Measurements from ENCODE around the gene MLNR. TPM values are rescaled to one million over a fixed set of nuclear protein-coding genes. Genes with fewer than 3 reads are reported as not detected.

Gene MLNR
- total RNA-seq = not detected
- 0 to 0.23 reads per million in 2 donors for total RNA-seq

- H3K4me1 Mint-ChIP-seq = peaks cover 6% of the 10 kb centered on the region
- H3K27me3 Mint-ChIP-seq = peaks cover 65% of the 10 kb centered on the region
- peak within 1 kb of the TSS; percentile 61 for H3K27ac Mint-ChIP-seq
- H3K36me3 Mint-ChIP-seq (ENCODE audit: low read depth) = peaks cover 10% of the 10 kb centered on the region
- DNase-seq = peak; percentile 17 to 38 (median 31)
- peak; percentile 80 for ATAC-seq
- no peaks in the 10 kb centered on the region for H3K9me3 ChIP-seq (ENCODE audit: control insufficient read depth, low read length, poor library complexity, severe bottlenecking)
- H3K4me3 Mint-ChIP-seq = peak within 1 kb of the TSS; percentile 82
Observed at GRCh38 chr13:49220036-49220855, at the start of gene MLNR. Gene MLNR (plus strand): TSS chr13:49220338. CDS start chr13:49220338, 0 bp downstream.

- ATAC-seq = no peak
- Mint-ChIP-seq H3K4me3 (no peak overlapping the region), H3K27ac (no peak overlapping the region), H3K27me3 (no peaks in the 10 kb centered on the region), H3K36me3 (ENCODE audit: low read depth) (peaks cover 5% of the 10 kb centered on the region), H3K4me1 (peaks cover 6% of the 10 kb centered on the region)
- no peaks in the 10 kb centered on the region for H3K9me3 ChIP-seq (ENCODE audit: control insufficient read depth, low read length, poor library complexity, severe bottlenecking)
- DNase-seq = no peak
Observed at GRCh38 chr13:49171359-49171758, 48.8 kb upstream of the MLNR start.

GRCh38 chr13:49183672-49184325 lies 36.3 kb upstream of the MLNR start:
- Mint-ChIP-seq H3K27ac (no peak overlapping the region), H3K4me3 (no peak overlapping the region), H3K4me1 (peaks cover 2% of the 10 kb centered on the region), H3K27me3 (no peaks in the 10 kb centered on the region), H3K36me3 (ENCODE audit: low read depth) (peaks cover 9% of the 10 kb centered on the region)
- ATAC-seq = no peak
- no peaks in the 10 kb centered on the region for H3K9me3 ChIP-seq (ENCODE audit: control insufficient read depth, low read length, poor library complexity, severe bottlenecking)
- no peak for DNase-seq

- DNase-seq (no peak), ATAC-seq (no peak)
- Mint-ChIP-seq H3K4me1 (peaks cover 2% of the 10 kb centered on the region), H3K27ac (no peak overlapping the region), H3K4me3 (no peak overlapping the region), H3K36me3 (ENCODE audit: low read depth) (peaks cover 8% of the 10 kb centered on the region), H3K27me3 (no peaks in the 10 kb centered on the region)
- no peaks in the 10 kb centered on the region for H3K9me3 ChIP-seq (ENCODE audit: control insufficient read depth, low read length, poor library complexity, severe bottlenecking)
Observed at GRCh38 chr13:49184621-49185020, 35.5 kb upstream of the MLNR start.

GRCh38 chr13:49185264-49185663 lies 34.9 kb upstream of the MLNR start:
- H3K4me1 Mint-ChIP-seq = peaks cover 2% of the 10 kb centered on the region
- H3K36me3 Mint-ChIP-seq (ENCODE audit: low read depth) = peaks cover 7% of the 10 kb centered on the region
- ATAC-seq = no peak
- no peak for DNase-seq
- H3K4me3 Mint-ChIP-seq = no peak overlapping the region
- no peaks in the 10 kb centered on the region for H3K9me3 ChIP-seq (ENCODE audit: control insufficient read depth, low read length, poor library complexity, severe bottlenecking)
- no peak overlapping the region for H3K27ac Mint-ChIP-seq
- H3K27me3 Mint-ChIP-seq = no peaks in the 10 kb centered on the region

GRCh38 chr13:49190901-49191300 lies 29.2 kb upstream of the MLNR start:
- H3K9me3 ChIP-seq (ENCODE audit: control insufficient read depth, low read length, poor library complexity, severe bottlenecking) = no peaks in the 10 kb centered on the region
- no peak for ATAC-seq
- no peak overlapping the region for H3K4me3 Mint-ChIP-seq
- DNase-seq = no peak
- H3K27me3 Mint-ChIP-seq = no peaks in the 10 kb centered on the region
- peaks cover 4% of the 10 kb centered on the region for H3K36me3 Mint-ChIP-seq (ENCODE audit: low read depth)
- H3K4me1 Mint-ChIP-seq = peaks cover 2% of the 10 kb centered on the region
- H3K27ac Mint-ChIP-seq = peak overlapping the region; percentile 3

GRCh38 chr13:49206641-49207040 lies 13.5 kb upstream of the MLNR start:
- ATAC-seq (no peak), DNase-seq (no peak)
- peaks cover 11% of the 10 kb centered on the region for H3K36me3 Mint-ChIP-seq (ENCODE audit: low read depth)
- no peak overlapping the region for H3K4me3 Mint-ChIP-seq
- H3K9me3 ChIP-seq (ENCODE audit: control insufficient read depth, low read length, poor library complexity, severe bottlenecking) = no peaks in the 10 kb centered on the region
- peaks cover 6% of the 10 kb centered on the region for H3K4me1 Mint-ChIP-seq
- H3K27me3 Mint-ChIP-seq = no peaks in the 10 kb centered on the region
- no peak overlapping the region for H3K27ac Mint-ChIP-seq

- H3K36me3 Mint-ChIP-seq (ENCODE audit: low read depth) = peaks cover 10% of the 10 kb centered on the region
- peaks cover 6% of the 10 kb centered on the region for H3K4me1 Mint-ChIP-seq
- DNase-seq = no peak
- no peak overlapping the region for H3K27ac Mint-ChIP-seq
- H3K4me3 Mint-ChIP-seq = no peak overlapping the region
- no peak for ATAC-seq
- no peaks in the 10 kb centered on the region for H3K9me3 ChIP-seq (ENCODE audit: control insufficient read depth, low read length, poor library complexity, severe bottlenecking)
- no peaks in the 10 kb centered on the region for H3K27me3 Mint-ChIP-seq
Observed at GRCh38 chr13:49208619-49209018, 11.5 kb upstream of the MLNR start.

GRCh38 chr13:49210114-49210513 lies 10.0 kb upstream of the MLNR start:
- peaks cover 2% of the 10 kb centered on the region for H3K36me3 Mint-ChIP-seq (ENCODE audit: low read depth)
- H3K4me3 Mint-ChIP-seq = no peak overlapping the region
- ATAC-seq (no peak), DNase-seq (no peak)
- H3K27me3 Mint-ChIP-seq = no peaks in the 10 kb centered on the region
- peaks cover 8% of the 10 kb centered on the region for H3K4me1 Mint-ChIP-seq
- H3K9me3 ChIP-seq (ENCODE audit: control insufficient read depth, low read length, poor library complexity, severe bottlenecking) = no peaks in the 10 kb centered on the region
- H3K27ac Mint-ChIP-seq = no peak overlapping the region

GRCh38 chr13:49210669-49211068 lies 9.5 kb upstream of the MLNR start:
- Mint-ChIP-seq H3K4me3 (no peak overlapping the region), H3K27ac (no peak overlapping the region), H3K27me3 (no peaks in the 10 kb centered on the region), H3K36me3 (ENCODE audit: low read depth) (peaks cover 2% of the 10 kb centered on the region), H3K4me1 (peaks cover 9% of the 10 kb centered on the region)
- H3K9me3 ChIP-seq (ENCODE audit: control insufficient read depth, low read length, poor library complexity, severe bottlenecking) = no peaks in the 10 kb centered on the region
- ATAC-seq = no peak
- DNase-seq = no peak

GRCh38 chr13:49213539-49213938 lies 6.6 kb upstream of the MLNR start:
- Mint-ChIP-seq H3K36me3 (ENCODE audit: low read depth) (peaks cover 8% of the 10 kb centered on the region), H3K27ac (no peak overlapping the region), H3K4me3 (no peak overlapping the region), H3K4me1 (peaks cover 11% of the 10 kb centered on the region), H3K27me3 (peaks cover 23% of the 10 kb centered on the region)
- no peaks in the 10 kb centered on the region for H3K9me3 ChIP-seq (ENCODE audit: control insufficient read depth, low read length, poor library complexity, severe bottlenecking)
- ATAC-seq = no peak
- no peak for DNase-seq

- H3K9me3 ChIP-seq (ENCODE audit: control insufficient read depth, low read length, poor library complexity, severe bottlenecking) = no peaks in the 10 kb centered on the region
- Mint-ChIP-seq H3K4me1 (peaks cover 13% of the 10 kb centered on the region), H3K27me3 (peaks cover 31% of the 10 kb centered on the region), H3K27ac (no peak overlapping the region), H3K4me3 (no peak overlapping the region), H3K36me3 (ENCODE audit: low read depth) (peaks cover 8% of the 10 kb centered on the region)
- no peak for ATAC-seq
- no peak for DNase-seq
Observed at GRCh38 chr13:49213997-49214916, 5.9 kb upstream of the MLNR start.

- H3K27ac Mint-ChIP-seq = no peak overlapping the region
- DNase-seq = peak in 1 of 3 donors; percentile 15
- H3K4me1 Mint-ChIP-seq = peaks cover 13% of the 10 kb centered on the region
- H3K36me3 Mint-ChIP-seq (ENCODE audit: low read depth) = peaks cover 8% of the 10 kb centered on the region
- H3K4me3 Mint-ChIP-seq = no peak overlapping the region
- ATAC-seq = peak; percentile 83
- H3K9me3 ChIP-seq (ENCODE audit: control insufficient read depth, low read length, poor library complexity, severe bottlenecking) = no peaks in the 10 kb centered on the region
- H3K27me3 Mint-ChIP-seq = peaks cover 36% of the 10 kb centered on the region
Observed at GRCh38 chr13:49214917-49215376, 5.2 kb upstream of the MLNR start.

Data from T-helper 17 cell (primary cell).